OCI-LY7 (cell line): ENCODE data around the gene POLL.

Experiments used
- CTCF ChIP-seq: fragments of 200-600 bp; sonication (generic); conservative IDR thresholded peaks from 2 replicates; pipeline ENCODE4 v1.5.1; 2014; ENCODE audit warnings: mild to moderate bottlenecking, antibody characterized with exemption, low read length, moderate library complexity, mixed read lengths
- EZH2phosphoT487 ChIP-seq: fragments of 200-600 bp; sonication (generic); IDR thresholded peaks from 2 replicates; pipeline ENCODE4 v1.6.1; 2018; ENCODE audit warnings: low read depth, borderline replicate concordance, mild to moderate bottlenecking, mixed run types, antibody characterized with exemption, low read length, moderate library complexity, mixed read lengths

- TF ChIP-seq EZH2phosphoT487: no peak
- no peak for TF ChIP-seq CTCF
Measured at GRCh38 chr10:101601541-101601940, 13.5 kb upstream of the POLL start.
